ENCODE measurements around the gene SLIT1. TPM values are rescaled to one million over a fixed set of nuclear protein-coding genes. Genes with fewer than 3 reads are reported as not detected.

Gene SLIT1
- polyA plus RNA-seq, 1 donor (not counting 4 experiments of a cell fraction or from before 2014, with no cell fraction given) = 0.01 TPM

- no peaks in the 10 kb centered on the region for H3K9me3 ChIP-seq (ENCODE audit: control insufficient read depth, low read depth, low read length)
- TF ChIP-seq EZH2 (IDR thresholded peaks at IDR 0.05; ENCODE audit: low read length) = no peak
- TF ChIP-seq CTCF (optimal IDR thresholded peaks at IDR 0.05 in 1 of 3, IDR thresholded peaks at IDR 0.05 in 1 of 3, conservative IDR thresholded peaks at IDR 0.05 in 1 of 3; ENCODE audit: extremely low read depth in 1 of 3, insufficient read depth in 2 of 3, low read length in 3 of 3) = no peak
- no peak overlapping the region for H3K4me2 ChIP-seq (ENCODE audit: control insufficient read depth, extremely low read depth, insufficient read depth, low read depth, low read length)
- H3K9ac ChIP-seq (ENCODE audit: control insufficient read depth, extremely low read depth, insufficient read depth, low read length) = no peak overlapping the region
- no peaks in the 10 kb centered on the region for H3K79me2 ChIP-seq (ENCODE audit: control insufficient read depth, insufficient read depth, low read length)
- H3K4me1 ChIP-seq (ENCODE audit: control insufficient read depth, extremely low read depth, insufficient read depth, low read length) = peaks cover 8% of the 10 kb centered on the region
- no peak for FAIRE-seq
- no peak overlapping the region for H3K27ac ChIP-seq (ENCODE audit: control insufficient read depth, insufficient read depth, low read length)
- H3K4me3 ChIP-seq (ENCODE audit: control insufficient read depth in 2 of 3, extremely low read depth in 1 of 3, insufficient read depth in 2 of 3, low read depth in 1 of 3, low read length in 3 of 3) = no peak overlapping the region
- dilution Hi-C loops (cut with MboI; ENCODE audit: extremely low pct_ligation_motif_present, low sequenced_read_pairs) = no loop called here
- H3K9me1 ChIP-seq (ENCODE audit: control insufficient read depth, extremely low read depth, insufficient read depth, low read length) = no peaks in the 10 kb centered on the region
- no peak overlapping the region for H2AFZ ChIP-seq (ENCODE audit: control insufficient read depth, low read length)
- no peak for DNase-seq (ENCODE audit: low read depth, low spot score)
- no peaks in the 10 kb centered on the region for H3K36me3 ChIP-seq (ENCODE audit: control insufficient read depth in 2 of 2, extremely low read depth in 1 of 2, insufficient read depth in 2 of 2, low read length in 2 of 2)
- H3K27me3 ChIP-seq (ENCODE audit: control insufficient read depth, extremely low read depth, insufficient read depth, low read length) = no peaks in the 10 kb centered on the region
- H4K20me1 ChIP-seq (ENCODE audit: control insufficient read depth, extremely low read depth, insufficient read depth, low read length) = no peaks in the 10 kb centered on the region
Measured at GRCh38 chr10:96995851-96996250, 189.9 kb downstream of the SLIT1 start.

- Histone ChIP-seq H3K4me3 (ENCODE audit: control insufficient read depth in 2 of 3, extremely low read depth in 1 of 3, insufficient read depth in 2 of 3, low read depth in 1 of 3, low read length in 3 of 3) (no peak overlapping the region), H3K4me2 (ENCODE audit: control insufficient read depth, extremely low read depth, insufficient read depth, low read depth, low read length) (no peak overlapping the region), H3K9ac (ENCODE audit: control insufficient read depth, extremely low read depth, insufficient read depth, low read length) (no peak overlapping the region), H4K20me1 (ENCODE audit: control insufficient read depth, extremely low read depth, insufficient read depth, low read length) (no peaks in the 10 kb centered on the region), H3K9me1 (ENCODE audit: control insufficient read depth, extremely low read depth, insufficient read depth, low read length) (no peaks in the 10 kb centered on the region), H3K4me1 (ENCODE audit: control insufficient read depth, extremely low read depth, insufficient read depth, low read length) (peaks cover 11% of the 10 kb centered on the region), H3K9me3 (ENCODE audit: control insufficient read depth, low read depth, low read length) (no peaks in the 10 kb centered on the region), H3K27ac (ENCODE audit: control insufficient read depth, insufficient read depth, low read length) (no peak overlapping the region), H3K27me3 (ENCODE audit: control insufficient read depth, extremely low read depth, insufficient read depth, low read length) (no peaks in the 10 kb centered on the region), H3K79me2 (ENCODE audit: control insufficient read depth, insufficient read depth, low read length) (no peaks in the 10 kb centered on the region), H2AFZ (ENCODE audit: control insufficient read depth, low read length) (no peak overlapping the region), H3K36me3 (ENCODE audit: control insufficient read depth in 2 of 2, extremely low read depth in 1 of 2, insufficient read depth in 2 of 2, low read length in 2 of 2) (no peaks in the 10 kb centered on the region)
- FAIRE-seq = no peak
- dilution Hi-C loops (cut with MboI; ENCODE audit: extremely low pct_ligation_motif_present, low sequenced_read_pairs) = no loop called here
- no peak for DNase-seq (ENCODE audit: low read depth, low spot score)
- no peak for TF ChIP-seq EZH2 (IDR thresholded peaks at IDR 0.05; ENCODE audit: low read length)
- no peak for TF ChIP-seq CTCF (optimal IDR thresholded peaks at IDR 0.05 in 1 of 3, IDR thresholded peaks at IDR 0.05 in 1 of 3, conservative IDR thresholded peaks at IDR 0.05 in 1 of 3; ENCODE audit: extremely low read depth in 1 of 3, insufficient read depth in 2 of 3, low read length in 3 of 3)
Measured at GRCh38 chr10:96992721-96993120, 193.0 kb downstream of the SLIT1 start.

All from keratinocyte (primary cell).